ENCODE data around the gene ME3. TPM values are rescaled to one million over a fixed set of nuclear protein-coding genes. Genes with fewer than 3 reads are reported as not detected.
"Not testable (repeated sequence)": the region's sequence is repeated elsewhere in the genome, so short reads cannot be mapped to it uniquely, and the experiment has no call there.

Gene ME3
- total RNA-seq, 4 donors from 2014 or later, result 1.9 to 18.3 (median 5.6) TPM

DNA sequence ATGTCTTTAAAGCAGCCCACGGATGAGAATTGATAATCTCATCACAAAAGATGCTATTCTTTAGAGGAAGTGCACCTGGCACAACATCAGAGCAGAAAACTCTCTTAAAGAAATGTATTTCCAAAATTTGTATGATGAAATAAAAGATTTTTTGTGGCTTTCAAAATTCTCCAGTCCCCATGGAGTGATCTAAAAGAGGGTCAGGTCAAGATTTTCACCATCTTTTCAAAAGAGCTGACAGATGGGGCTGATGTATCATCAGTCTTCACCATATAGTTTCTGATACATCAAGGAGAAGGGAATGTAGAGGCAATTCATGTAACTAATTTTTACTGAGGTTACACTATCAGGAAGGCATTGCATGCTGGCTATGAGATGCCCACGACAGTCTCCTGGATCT lies 11.7 kb downstream of the ME3 start:
- DNase-seq, result no peak
- H3K9me3 ChIP-seq, result no peaks in the 10 kb centered on the region
- H3K27me3 ChIP-seq, result peaks cover 0 to 41% (median 0%) of the 10 kb centered on the region in 4 donors
- WGBS, 2 donors, result 56 to 64% methylated on average over 2 of the region's 2 CpGs
- no peak overlapping the region for H3K27ac ChIP-seq
- peaks cover 0 to 3% (median 0%) of the 10 kb centered on the region in 3 donors for H3K4me1 ChIP-seq
- H3K4me3 ChIP-seq, result no peak overlapping the region
- H3K36me3 ChIP-seq, result no peaks in the 10 kb centered on the region
- TF ChIP-seq POLR2A (IDR thresholded peaks at IDR 0.05), result no peak
- TF ChIP-seq, protein P1, sequence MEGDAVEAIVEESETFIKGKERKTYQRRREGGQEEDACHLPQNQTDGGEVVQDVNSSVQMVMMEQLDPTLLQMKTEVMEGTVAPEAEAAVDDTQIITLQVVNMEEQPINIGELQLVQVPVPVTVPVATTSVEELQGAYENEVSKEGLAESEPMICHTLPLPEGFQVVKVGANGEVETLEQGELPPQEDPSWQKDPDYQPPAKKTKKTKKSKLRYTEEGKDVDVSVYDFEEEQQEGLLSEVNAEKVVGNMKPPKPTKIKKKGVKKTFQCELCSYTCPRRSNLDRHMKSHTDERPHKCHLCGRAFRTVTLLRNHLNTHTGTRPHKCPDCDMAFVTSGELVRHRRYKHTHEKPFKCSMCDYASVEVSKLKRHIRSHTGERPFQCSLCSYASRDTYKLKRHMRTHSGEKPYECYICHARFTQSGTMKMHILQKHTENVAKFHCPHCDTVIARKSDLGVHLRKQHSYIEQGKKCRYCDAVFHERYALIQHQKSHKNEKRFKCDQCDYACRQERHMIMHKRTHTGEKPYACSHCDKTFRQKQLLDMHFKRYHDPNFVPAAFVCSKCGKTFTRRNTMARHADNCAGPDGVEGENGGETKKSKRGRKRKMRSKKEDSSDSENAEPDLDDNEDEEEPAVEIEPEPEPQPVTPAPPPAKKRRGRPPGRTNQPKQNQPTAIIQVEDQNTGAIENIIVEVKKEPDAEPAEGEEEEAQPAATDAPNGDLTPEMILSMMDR (IDR thresholded peaks at IDR 0.05), result no peak
- intact Hi-C loops (cut with DNase I), result no loop called here

DNA sequence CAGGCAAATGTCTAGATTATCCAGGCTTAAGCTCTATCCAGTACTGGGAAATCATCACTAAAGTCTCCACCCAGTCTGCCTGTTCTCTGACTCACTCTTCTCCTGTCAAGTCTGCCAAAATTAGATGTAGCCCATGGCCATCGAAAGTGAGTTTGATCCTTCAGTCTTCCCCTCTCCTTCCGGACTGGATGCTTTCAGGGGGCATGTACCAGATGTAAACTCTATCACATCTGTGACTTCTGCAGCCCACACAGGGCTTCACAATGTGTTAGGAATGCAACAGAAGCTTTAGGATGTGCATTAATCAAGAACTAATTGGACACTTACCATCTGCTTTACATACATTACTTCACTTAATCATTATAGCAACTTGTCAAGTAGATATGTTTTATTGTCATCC lies 12.3 kb downstream of the ME3 start:
- Histone ChIP-seq H3K9me3 (no peaks in the 10 kb centered on the region), H3K27me3 (peaks cover 0 to 41% (median 0%) of the 10 kb centered on the region in 4 donors), H3K36me3 (no peaks in the 10 kb centered on the region), H3K4me3 (no peak overlapping the region), H3K4me1 (peaks cover 0 to 3% (median 0%) of the 10 kb centered on the region in 3 donors), H3K27ac (no peak overlapping the region)
- 25 to 39% methylated on average over 2 of the region's 2 CpGs for WGBS, 2 donors
- no peak for DNase-seq
- TF ChIP-seq, protein P1 (IDR thresholded peaks at IDR 0.05), result no peak
- TF ChIP-seq POLR2A (IDR thresholded peaks at IDR 0.05), result no peak
- intact Hi-C loops (cut with DNase I), result no loop called here

DNA sequence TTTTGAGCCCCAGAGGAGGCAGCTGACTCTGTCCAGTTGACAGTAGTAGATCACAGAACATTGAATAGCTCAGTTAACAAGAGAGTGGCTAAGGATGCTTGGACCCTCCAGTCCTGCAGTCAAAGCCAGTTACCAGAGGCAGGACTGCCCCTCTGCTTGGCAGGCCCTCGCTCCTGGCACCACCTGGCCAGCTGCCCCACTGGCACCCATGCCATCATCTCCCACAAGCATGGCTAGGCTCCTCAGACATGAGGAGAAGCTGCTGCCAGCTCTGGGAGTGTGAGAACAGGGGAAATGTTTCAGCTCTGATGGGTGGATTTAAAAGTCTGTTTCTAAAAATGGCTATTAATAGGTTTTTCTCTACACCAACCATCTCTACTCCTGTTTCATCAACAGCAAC lies 13.9 kb downstream of the ME3 start:
- Histone ChIP-seq H3K27me3 (peaks cover 0 to 35% (median 0%) of the 10 kb centered on the region in 4 donors), H3K27ac (no peak overlapping the region), H3K9me3 (no peaks in the 10 kb centered on the region), H3K4me1 (peaks cover 0 to 3% (median 0%) of the 10 kb centered on the region in 3 donors), H3K4me3 (no peak overlapping the region), H3K36me3 (no peaks in the 10 kb centered on the region)
- intact Hi-C loops (cut with DNase I), result no loop called here
- TF ChIP-seq POLR2A (IDR thresholded peaks at IDR 0.05), result no peak
- TF ChIP-seq, protein P1 (IDR thresholded peaks at IDR 0.05), result no peak
- no peak for DNase-seq
- WGBS, 2 donors, result 60 to 100% methylated on average over 1 of the region's 1 CpG

DNA sequence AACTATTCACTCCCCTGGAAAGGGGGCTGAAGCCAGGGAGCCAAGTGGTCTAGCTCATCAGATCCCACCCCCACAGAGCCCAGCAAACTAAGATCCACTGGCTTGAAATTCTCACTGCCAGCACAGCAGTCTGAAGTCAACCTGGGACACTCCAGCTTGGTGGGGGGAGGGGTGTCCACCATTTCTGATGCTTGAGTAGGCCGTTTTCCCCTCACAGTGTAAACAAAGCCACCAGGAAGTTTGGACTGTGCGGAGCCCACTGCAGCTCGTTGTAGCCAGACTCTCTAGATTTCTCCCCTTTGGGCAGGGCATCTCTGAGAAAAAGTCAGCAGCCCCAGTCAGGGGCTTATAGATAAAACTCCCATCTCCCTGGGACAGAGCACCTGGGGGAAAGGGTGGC lies 27.2 kb downstream of the ME3 start:
- H3K27ac ChIP-seq; DNase-seq; intact Hi-C loops (cut with DNase I); H3K36me3 ChIP-seq; H3K27me3 ChIP-seq; H3K9me3 ChIP-seq; H3K4me1 ChIP-seq; H3K4me3 ChIP-seq: not testable (repeated sequence)
- WGBS, 2 donors, result 60 to 80% methylated on average over 1 of the region's 3 CpGs

DNA sequence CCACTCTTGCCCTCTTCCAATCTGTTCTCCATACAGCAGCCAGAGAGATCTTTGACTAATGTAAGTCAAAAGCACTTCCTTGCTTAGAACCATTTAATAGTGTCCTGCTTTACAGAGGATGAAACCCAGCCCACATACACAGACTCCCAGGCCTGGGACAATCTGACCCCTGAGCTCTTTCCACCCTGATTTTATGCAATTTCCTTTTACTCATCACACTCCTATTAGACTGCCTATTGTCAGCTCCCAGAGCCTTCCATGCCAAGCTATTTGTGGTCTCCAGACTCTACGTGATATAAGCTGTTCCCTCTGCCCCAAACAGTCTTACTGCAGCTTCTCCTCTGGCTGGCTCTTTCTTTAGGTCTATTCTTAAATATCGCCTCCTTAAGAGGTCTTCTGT lies 28.1 kb downstream of the ME3 start:
- Histone ChIP-seq H3K27ac (no peak overlapping the region), H3K27me3 (no peaks in the 10 kb centered on the region), H3K9me3 (no peaks in the 10 kb centered on the region), H3K4me1 (no peaks in the 10 kb centered on the region), H3K36me3 (no peaks in the 10 kb centered on the region), H3K4me3 (no peak overlapping the region)
- intact Hi-C loops (cut with DNase I), result no loop called here
- DNase-seq, result no peak
- 76 to 90% methylated on average over 2 of the region's 2 CpGs for whole genome bisulfite sequencing, 2 donors
- TF ChIP-seq POLR2A (IDR thresholded peaks at IDR 0.05), result no peak
- TF ChIP-seq, protein P1 (IDR thresholded peaks at IDR 0.05), result no peak
